ENCODE results near the gene ASB15.
A peak's percentile ranks its signal among the peaks of the same experiment; 100 is the strongest.
"Not testable (repeated sequence)": the region's sequence is repeated elsewhere in the genome, so short reads cannot be mapped to it uniquely, and the experiment has no call there.

The ASB15 gene

GRCh38 chr7:123601530-123601929 lies at the start of gene ASB15:
Gene ASB15, plus strand, starts transcription at chr7:123601821. Its CDS starts 12,682 bp downstream, at chr7:123614503.
- DNase-seq (ENCODE audit: low read depth) = no peak

DNA sequence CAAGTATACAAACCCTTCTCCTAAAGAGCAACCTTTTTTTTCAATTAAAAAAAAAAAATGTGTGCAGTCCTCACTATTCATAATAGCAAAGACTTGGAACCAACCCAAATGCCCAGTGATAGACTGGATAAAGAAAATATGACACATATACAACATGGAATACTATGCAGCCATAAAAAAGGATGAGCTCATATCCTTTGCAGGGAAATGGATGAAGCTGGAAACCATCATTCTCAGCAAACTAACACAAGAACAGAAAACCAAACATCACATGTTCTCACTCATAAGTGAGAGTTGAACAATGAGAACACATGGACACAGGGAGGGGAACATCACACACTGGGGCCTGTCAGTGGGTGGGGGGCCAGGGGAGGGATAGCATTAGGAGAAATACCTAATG lies 49.5 kb upstream of the ASB15 start:
- not testable (repeated sequence) for DNase-seq (ENCODE audit: low read depth)

DNA sequence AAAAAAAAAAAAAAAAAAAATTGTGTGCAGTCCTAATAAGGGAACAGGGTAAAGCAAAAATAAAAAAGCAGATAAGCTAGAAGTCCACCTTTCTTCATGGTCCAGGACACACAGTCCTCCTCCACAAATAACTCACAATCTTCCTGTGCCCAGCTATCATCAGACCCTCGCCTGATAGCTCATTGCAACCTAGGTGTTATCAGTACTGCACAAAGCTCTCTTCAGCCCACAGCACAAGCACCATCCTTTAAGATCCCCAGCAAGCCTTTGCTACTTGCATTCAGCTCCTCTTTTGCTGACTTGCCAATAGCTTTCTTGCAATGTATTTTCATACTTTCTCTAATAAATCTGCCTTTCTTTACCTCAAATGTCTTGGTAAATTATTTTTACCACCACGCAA lies 49.0 kb upstream of the ASB15 start:
- DNase-seq (ENCODE audit: low read depth) = no peak

GRCh38 chr7:123553159-123553558 lies 48.5 kb upstream of the ASB15 start:
- no peak for DNase-seq (ENCODE audit: low read depth)

DNA sequence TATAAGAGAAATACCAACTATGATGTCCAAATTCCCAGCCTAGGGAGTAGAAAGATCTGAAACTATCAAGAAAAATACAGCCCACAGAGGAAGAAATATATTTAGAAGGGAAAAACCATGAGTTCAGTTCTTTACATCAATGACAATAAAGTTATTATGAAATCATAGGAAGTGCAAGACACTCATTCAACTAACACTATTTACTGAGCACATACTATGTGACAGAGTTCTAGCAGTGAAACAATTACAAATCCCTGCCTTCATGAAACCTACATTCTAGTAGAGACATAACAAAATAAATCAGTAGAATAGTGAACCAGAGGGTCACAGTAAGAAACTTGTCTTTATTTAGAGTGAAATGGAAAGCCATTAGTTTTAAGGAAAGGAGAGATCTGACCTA lies 46.1 kb upstream of the ASB15 start:
- DNase-seq (ENCODE audit: low read depth) = no peak

DNA sequence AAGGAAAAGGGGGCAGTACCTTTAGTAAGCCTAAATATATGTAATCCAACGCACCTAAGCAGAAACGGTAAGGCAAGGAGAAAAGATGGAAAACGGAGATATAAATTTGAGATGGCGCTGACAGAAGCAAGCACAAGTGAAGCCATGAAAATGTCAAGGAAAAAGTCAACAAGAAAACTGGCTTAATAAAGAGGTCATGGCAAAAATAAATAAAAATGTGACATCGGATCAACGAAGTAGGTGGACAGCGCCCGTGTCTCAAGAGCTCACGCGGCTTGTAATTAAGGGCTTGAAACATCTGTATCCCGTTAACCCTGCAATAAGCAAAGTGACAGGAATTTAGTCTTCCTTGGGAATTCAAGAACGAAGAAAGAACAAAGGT lies 44.6 kb upstream of the ASB15 start:
- DNase-seq (ENCODE audit: low read depth) = no peak

DNA sequence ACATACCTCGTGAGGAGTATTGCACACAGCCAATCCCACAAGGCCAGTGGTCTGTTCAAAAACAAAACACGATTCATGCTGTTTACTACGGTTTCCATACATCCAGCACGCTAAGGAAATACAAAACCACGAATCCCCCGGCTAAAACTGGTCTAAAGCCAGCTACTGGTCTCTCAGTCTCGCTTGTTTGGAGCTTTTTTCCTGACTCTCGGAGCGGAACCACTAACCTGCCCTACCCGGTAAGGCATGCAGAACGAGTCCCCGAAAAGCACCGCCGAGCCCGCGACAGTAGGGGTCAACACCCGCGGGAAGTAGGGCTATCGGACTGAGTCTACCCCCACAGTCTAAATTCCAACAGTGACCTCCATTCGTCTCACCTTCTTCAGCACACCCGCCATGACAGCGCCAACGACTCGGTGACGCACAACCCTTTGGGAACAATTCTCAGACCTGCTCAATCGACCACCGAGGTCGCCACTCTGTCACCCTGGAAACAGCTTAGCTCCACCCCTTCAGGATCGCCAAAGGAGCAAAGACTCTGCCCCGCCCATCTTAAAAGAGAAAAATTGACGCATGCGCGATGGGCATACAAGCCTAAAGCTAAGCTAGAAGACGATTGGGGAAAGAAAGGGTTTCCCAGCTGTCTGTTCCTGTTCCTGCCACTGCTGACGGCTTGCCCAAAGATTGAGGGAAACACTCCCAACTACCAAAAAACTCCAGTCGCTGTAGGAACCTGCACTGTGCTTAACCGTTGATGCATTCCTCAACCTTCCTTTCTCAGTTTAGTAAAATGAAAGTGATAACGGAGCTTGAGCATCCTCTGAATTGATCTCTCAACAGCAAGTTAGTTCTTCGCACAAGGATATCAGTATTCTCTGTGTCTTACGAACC lies 44.0 kb upstream of the ASB15 start, which contains the start of gene NDUFA5:
TSS of gene NDUFA5 (minus strand) at position 421 of the 891 bp plus-strand sequence. CDS start at position 398, 23 bp downstream.
- peak; percentile 96 for DNase-seq (ENCODE audit: low read depth)

- no peak for DNase-seq (ENCODE audit: low read depth)
Measured at GRCh38 chr7:123558289-123558874, 43.2 kb upstream of the ASB15 start.

DNA sequence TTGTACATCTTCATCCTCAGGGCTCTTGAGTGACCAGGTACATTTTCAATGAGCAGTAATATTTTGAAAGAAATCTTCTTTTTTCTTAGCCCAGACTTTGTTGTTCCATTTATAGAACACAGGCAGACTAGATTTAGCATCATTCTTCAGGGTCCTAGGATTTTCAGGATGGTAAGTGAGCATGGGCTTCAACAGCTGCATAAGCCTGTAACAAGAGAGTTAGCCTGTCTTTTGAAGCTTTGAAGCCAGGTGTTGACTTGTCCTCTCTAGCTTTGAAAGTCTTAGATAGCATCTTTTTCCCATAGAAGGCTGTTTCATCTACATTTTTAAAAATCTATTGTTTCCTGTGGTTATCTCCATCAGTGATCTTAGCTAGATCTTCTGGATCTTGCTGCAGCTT lies 39.5 kb upstream of the ASB15 start:
- DNase-seq (ENCODE audit: low read depth) = no peak

DNA sequence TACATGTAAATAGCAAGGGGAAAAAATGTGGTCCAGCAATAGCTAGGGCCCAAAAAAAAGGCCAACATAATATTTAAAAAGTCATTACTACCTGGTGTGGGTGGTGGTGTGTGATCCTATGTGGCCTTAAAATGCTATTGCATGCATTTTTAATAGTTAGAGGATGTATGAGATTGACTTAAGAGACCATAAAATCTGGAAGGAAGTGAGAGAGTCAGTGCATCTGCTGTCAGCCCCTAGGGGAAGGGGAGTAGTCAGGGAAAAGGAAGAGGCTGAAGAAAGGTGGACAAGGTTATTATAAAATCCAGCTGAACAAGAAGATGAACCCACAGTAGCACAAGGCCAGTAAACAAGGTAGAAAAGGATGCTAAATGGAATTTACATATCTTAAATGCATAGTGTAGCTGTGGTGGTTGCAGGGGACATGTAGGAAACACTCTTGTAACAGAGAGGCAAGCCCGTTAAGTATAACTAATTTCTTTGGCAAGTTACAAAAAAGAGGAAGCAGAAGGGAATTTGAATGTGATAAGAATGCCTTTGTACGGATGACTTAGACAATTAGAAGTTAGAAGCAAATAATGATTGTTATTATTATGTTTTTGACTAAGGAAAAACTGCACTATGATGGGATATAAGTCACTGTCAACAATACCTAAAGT lies 32.1 kb upstream of the ASB15 start:
- DNase-seq (ENCODE audit: low read depth) = no peak

DNA sequence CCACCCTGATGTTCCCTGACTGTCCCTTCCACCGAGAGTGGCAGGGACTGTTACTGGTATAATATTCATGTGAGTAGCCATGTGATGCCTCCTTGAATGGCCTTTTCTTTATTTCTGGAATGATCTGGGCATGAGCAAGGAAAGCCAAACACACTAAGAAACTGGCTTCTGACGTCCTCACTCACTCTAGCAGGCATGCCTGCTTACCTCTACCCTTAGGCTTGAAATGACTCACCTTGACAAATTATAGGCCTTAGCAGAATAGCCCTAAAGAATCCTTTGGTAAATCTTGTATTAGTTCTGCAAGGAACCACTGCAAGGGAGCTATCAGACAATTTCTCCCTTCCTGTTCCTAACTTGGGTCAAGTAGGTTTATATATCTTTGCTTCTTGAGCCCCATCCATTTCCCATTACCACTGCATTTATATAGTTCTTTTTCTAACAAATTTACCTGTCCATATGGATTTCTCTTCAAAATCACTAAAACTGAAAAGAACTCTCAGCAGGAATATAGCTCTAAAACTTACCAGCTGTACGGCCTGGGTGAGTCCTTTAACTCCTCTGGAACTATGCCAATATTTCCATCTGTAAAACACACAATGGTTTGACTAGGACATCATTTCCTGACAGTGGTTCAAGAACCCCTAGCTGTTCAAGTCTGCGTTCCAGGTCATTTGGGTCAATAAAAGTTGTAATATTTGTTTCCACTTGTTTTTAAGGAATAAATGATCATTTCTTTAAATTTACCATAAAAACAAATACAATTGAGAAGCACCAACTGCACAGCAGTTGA lies 31.0 kb upstream of the ASB15 start:
- no peak for DNase-seq (ENCODE audit: low read depth)

GRCh38 chr7:123571187-123571586 lies 30.4 kb upstream of the ASB15 start:
- DNase-seq (ENCODE audit: low read depth) = no peak

- no peak for DNase-seq (ENCODE audit: low read depth)
Measured at GRCh38 chr7:123571684-123572083, 29.9 kb upstream of the ASB15 start.

- no peak for DNase-seq (ENCODE audit: low read depth)
Measured at GRCh38 chr7:123573341-123573740, 28.3 kb upstream of the ASB15 start.

GRCh38 chr7:123573896-123574467 lies 27.6 kb upstream of the ASB15 start:
- DNase-seq (ENCODE audit: low read depth) = no peak

DNA sequence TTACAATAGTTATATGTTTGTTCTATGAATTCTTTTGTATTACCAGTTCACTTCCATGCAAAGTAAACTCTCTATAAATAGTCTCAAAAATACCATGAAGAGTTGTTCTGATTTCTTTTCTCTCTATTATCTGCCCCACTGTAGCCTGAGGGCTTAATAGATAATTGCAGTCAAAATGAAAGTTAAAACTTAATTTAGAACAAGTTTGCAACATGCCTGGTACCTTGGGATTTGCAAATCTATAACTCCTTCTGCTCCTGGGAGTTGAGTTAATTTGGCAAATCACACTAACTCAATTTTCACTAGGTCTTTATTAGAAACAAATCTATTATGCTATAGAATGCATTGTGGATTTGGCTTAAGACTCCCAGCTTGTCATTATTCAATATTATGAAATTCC lies 22.2 kb upstream of the ASB15 start:
- no peak for DNase-seq (ENCODE audit: low read depth)

GRCh38 chr7:123580406-123581161 lies 21.0 kb upstream of the ASB15 start:
- no peak for DNase-seq (ENCODE audit: low read depth)

- DNase-seq (ENCODE audit: low read depth) = no peak
Measured at GRCh38 chr7:123581162-123581459, 20.5 kb upstream of the ASB15 start.

- no peak for DNase-seq (ENCODE audit: low read depth)
Measured at GRCh38 chr7:123583821-123584220, 17.8 kb upstream of the ASB15 start.

DNA sequence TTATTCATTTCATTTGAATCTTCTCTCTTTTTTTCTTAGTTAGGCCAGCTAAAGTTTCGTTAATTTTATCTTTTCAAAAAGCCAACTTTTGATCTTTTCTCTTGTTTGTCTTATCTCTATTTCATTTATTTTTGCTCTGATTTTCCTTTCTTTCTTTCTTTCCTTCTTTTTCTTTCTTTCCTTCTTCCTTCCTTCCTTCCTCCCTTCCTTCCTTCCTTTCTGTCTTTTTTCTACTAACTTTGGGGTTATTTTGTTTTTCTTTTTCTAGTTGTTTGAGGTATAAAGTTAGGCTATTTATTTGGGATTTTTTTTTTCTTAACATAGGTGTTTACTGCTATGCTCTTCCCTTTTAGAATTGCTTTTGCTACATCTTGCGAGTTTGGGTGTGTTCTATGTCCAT lies 13.2 kb upstream of the ASB15 start:
- DNase-seq (ENCODE audit: low read depth) = no peak

- no peak for DNase-seq (ENCODE audit: low read depth)
Measured at GRCh38 chr7:123594813-123595241, 6.8 kb upstream of the ASB15 start.

Measured in activated gamma-delta T cell treated with anti-CD3 and anti-CD28 coated beads, Interleukin-2, amount 50 U/mL, for 16 hours (primary cell).